ENCODE measurements around the gene STK32C.

DNA sequence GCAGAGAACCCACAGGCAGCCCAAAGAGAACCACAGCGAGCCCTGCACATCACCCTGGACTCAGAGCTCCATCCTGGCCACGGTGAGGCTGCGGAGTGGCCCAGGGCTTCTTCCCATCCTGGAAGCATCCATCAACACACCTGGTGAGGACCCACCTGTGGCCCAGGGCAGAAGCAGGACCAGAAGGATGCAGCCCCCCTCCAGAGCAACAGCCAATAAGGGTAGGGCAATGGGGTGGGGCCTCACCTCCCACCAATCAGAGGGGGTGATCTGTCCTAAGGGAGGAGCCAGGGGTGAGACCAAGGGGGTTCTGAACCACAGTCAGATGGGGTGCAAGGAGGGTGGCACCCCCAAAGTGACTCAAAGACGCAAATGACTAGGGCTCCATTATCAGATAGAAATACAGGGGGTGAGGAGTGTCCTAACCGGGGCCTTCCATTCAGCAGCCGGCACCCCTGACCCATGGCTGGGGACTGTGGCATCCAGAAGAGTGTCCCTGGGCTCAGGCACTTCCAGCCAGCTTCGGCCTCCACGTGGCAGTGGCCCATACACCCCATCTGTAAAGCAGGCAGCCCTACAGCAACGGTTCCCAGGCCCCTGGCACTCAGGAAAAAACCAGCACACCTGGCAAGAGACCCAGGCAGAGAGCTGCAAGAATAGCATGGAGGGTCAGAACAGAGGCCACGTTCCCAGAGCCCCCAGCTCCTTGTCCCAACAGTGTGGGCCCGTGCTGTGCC is 36.9 kb downstream of the STK32C start:
- TF ChIP-seq POLR2AphosphoS5 (IDR thresholded peaks at IDR 0.05; ENCODE audit: low read depth), result no peak
- no peak for TF ChIP-seq REST (IDR thresholded peaks at IDR 0.05; ENCODE audit: insufficient replicate concordance, low read depth)
- TF ChIP-seq GABPA (IDR thresholded peaks at IDR 0.05; ENCODE audit: low read depth), result no peak
- TF ChIP-seq, protein P1, sequence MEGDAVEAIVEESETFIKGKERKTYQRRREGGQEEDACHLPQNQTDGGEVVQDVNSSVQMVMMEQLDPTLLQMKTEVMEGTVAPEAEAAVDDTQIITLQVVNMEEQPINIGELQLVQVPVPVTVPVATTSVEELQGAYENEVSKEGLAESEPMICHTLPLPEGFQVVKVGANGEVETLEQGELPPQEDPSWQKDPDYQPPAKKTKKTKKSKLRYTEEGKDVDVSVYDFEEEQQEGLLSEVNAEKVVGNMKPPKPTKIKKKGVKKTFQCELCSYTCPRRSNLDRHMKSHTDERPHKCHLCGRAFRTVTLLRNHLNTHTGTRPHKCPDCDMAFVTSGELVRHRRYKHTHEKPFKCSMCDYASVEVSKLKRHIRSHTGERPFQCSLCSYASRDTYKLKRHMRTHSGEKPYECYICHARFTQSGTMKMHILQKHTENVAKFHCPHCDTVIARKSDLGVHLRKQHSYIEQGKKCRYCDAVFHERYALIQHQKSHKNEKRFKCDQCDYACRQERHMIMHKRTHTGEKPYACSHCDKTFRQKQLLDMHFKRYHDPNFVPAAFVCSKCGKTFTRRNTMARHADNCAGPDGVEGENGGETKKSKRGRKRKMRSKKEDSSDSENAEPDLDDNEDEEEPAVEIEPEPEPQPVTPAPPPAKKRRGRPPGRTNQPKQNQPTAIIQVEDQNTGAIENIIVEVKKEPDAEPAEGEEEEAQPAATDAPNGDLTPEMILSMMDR (IDR thresholded peaks at IDR 0.05; ENCODE audit: insufficient read depth, low read length), result no peak
